PFSK-1 (cell line): Measurements from ENCODE around the gene SH3BGR.

Experiments used
- FOXP2 ChIP-seq: optimal IDR thresholded peaks from 2 replicates; pipeline ENCODE3; 2011; ENCODE audit warnings: borderline replicate concordance, control low read depth, inconsistent platforms; ENCODE audit not compliant: insufficient read depth; ENCODE audit errors: extremely low read length, extremely low read depth
- POLR2AphosphoS5 ChIP-seq: IDR thresholded peaks from 2 replicates; pipeline ENCODE4 v1.6.1; 2012; ENCODE audit warnings: low read depth, mild to moderate bottlenecking, control low read depth, low read length, moderate library complexity
- REST ChIP-seq, 2 experiments: IDR thresholded peaks; 2 replicates each; pipeline versions ENCODE4 v1.6.1 to v1.8.0; 2011 to 2012; ENCODE audit warnings: low read depth in 2 of 2, low read length in 2 of 2, control low read depth in 1 of 2, inconsistent platforms in 1 of 2, mild to moderate bottlenecking in 1 of 2, moderate library complexity in 1 of 2; ENCODE audit not compliant: insufficient read depth in 1 of 2
- SIN3A ChIP-seq: IDR thresholded peaks from 2 replicates; pipeline ENCODE4 v1.6.1; 2012; ENCODE audit warnings: mild to moderate bottlenecking, low read length, moderate library complexity, borderline replicate concordance; ENCODE audit not compliant: insufficient read depth
- TAF1 ChIP-seq: IDR thresholded peaks from 2 replicates; pipeline ENCODE4 v1.6.1; 2012; ENCODE audit warnings: low read length, control low read depth, borderline replicate concordance; ENCODE audit not compliant: insufficient read depth

- no peak for TF ChIP-seq TAF1
- TF ChIP-seq POLR2AphosphoS5 = no peak
- TF ChIP-seq SIN3A = no peak
- TF ChIP-seq REST (IDR thresholded peaks at IDR 0.05; ENCODE audit: insufficient read depth in 1 of 2, low read depth in 2 of 2, low read length in 2 of 2) = no peak
- TF ChIP-seq FOXP2 = no peak
These were observed 75.4 kb downstream of the SH3BGR start for GRCh38 chr21:39527067-39527595.
